GM18498 (cell line): ENCODE measurements around the gene TMEM212.
"Not testable (repeated sequence)": the region's sequence is repeated elsewhere in the genome, so short reads cannot be mapped to it uniquely, and the experiment has no call there.

Experiments
- ATAC-seq: cut with Tn5 transposase; IDR thresholded peaks from one replicate; pipeline ENCODE4 v1.9.1; 2021; ENCODE audit warnings: mild to moderate bottlenecking, moderate library complexity; ENCODE audit not compliant: unreplicated experiment

TMEM212 gene

DNA sequence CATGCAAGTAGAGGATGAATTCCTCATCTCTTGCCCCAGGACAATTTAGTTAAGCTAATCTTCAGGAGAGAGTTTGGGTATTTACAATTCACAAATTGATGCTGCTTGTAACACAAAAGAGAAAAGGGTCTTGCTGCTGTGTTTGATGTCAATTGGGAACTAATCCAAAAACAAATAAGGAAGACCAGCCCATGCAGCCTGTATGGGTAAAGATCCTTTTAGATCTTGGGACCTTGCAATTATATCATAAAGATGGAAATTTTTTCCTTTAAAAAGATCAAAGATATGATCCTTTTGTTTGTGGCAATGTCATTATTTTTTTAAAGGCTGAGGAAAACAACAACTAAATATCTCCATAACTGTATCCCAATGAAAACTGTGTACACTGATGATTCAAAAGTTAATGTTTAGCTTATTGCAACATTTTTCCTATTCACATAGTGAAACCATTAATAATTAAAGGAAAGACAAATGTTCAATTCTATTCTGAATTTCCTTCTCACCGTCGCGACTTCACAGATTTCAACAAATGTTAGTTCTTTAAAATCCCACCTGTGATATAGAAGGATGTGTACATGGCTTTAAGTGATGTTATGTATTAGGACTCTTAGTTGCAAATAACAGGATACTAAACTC is 40.2 kb downstream of the TMEM212 start:
- no peak for ATAC-seq

- no peak for ATAC-seq
These were observed 40.7 kb downstream of the TMEM212 start for GRCh38 chr3:171883893-171884279.

GRCh38 chr3:171888466-171888865 is 45.3 kb downstream of the TMEM212 start:
- ATAC-seq: no peak

- no peak for ATAC-seq
These were observed 47.2 kb downstream of the TMEM212 start for GRCh38 chr3:171890398-171890797.

- no peak for ATAC-seq
These were observed 49.3 kb downstream of the TMEM212 start for GRCh38 chr3:171892457-171892856.

GRCh38 chr3:171895291-171895690 is 52.1 kb downstream of the TMEM212 start:
- no peak for ATAC-seq

GRCh38 chr3:171895900-171896299 is 52.8 kb downstream of the TMEM212 start:
- ATAC-seq: no peak

DNA sequence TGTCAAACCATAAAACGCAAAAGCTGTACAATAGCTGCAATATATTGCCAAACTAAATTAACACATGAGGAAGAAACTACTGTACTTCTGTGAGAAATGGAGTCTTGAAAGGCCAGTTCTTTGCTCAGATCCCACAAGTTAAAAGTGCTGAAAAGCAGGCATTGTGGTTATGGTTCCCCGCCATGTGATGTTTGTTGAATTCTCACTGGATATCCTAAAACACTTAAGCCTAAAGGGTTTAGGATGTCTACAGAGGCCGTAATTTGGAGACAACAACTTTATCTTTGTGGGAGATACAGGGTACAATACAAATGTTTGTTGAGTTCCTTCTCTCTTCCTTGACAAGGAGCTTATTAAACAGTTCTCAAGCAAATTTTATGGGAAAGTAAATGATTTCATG is 53.2 kb downstream of the TMEM212 start:
- no peak for ATAC-seq

- ATAC-seq: no peak
These were observed 55.0 kb downstream of the TMEM212 start for GRCh38 chr3:171898192-171898591.

DNA sequence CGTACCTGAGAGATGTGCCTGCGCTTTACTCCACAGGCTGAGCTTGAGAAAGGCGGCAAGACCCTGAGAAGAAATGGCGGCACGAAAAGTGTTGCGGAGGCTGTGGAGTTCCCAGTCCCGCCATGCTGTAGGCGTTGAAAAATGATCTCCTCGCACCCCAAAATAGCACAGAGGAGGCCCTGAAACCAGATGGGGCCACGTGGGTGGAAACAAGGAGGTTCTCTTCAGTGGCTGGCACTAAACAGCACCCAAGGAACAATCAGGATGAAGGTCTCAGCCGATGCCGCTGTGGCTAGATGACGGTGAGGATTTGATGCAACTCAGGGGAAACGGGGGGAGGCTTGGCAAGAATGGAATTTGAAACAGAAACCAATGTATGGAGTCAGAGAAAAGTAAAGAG is 57.3 kb downstream of the TMEM212 start:
- ATAC-seq: no peak

- no peak for ATAC-seq
These were observed 58.6 kb downstream of the TMEM212 start for GRCh38 chr3:171901615-171902312.

- ATAC-seq: no peak
These were observed 61.7 kb downstream of the TMEM212 start for GRCh38 chr3:171904829-171905228.

- ATAC-seq: not testable (repeated sequence)
These were observed 63.4 kb downstream of the TMEM212 start for GRCh38 chr3:171906503-171906902.

DNA sequence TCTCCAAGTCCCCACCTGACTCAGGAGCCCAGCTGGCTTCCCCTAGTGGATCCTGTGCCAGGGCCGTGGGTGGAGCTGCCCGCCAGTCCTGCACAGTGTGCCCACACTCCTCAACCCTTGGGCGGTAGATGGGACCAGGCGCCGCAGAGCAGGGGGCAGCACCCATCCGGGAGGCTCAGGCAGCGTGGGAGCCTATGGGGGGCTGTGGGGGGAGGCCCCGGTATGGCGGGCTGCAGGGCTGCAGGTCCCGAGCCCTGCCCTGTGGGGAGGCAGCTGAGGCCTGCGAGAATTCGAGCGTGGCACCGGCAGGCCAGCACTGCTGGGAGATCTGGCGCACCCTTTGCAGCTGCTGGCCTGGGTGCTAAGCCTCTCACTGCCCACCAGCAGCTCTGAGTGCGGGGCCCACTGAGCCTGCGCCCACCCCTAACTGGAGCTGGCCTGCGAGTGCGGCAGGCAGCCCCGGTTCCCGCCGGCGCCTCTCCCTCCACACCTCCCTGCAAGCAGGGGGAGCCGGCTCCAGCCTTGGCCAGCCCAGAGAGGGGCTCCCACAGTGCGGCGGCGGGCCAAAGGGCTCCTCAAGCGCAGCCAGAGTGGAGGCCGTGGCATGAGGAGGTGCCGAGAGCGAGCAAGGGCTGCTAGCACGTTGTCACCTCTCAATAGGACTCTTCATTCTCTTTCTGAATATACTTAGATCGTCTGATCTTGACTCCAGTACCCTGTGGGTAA is 64.0 kb downstream of the TMEM212 start:
- ATAC-seq: no peak

- no peak for ATAC-seq
These were observed 64.6 kb downstream of the TMEM212 start for GRCh38 chr3:171907761-171908160.

DNA sequence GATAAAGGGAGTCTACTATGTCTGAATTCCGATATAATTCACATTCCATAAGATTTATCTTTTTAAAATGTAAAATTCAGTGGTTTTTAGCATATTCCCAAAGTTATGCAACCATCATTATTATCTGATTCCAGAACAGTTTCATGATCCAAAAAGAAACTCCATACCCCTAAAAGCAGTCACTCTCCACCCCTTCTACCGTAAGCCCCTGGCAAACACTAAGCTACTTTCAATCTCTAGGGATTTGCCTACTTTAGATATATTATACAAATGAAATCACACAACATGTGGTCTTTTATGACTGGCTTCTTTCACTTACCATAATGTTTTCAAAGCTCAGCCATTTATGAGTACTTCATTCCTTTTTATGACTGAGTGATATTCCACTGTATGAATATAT is 65.6 kb downstream of the TMEM212 start:
- ATAC-seq: no peak
